ENCODE measurements around the gene RAB28. TPM values are rescaled to one million over a fixed set of nuclear protein-coding genes. Genes with fewer than 3 reads are reported as not detected.

Gene RAB28
- polyA plus RNA-seq, 1 donor (not counting 4 experiments of a cell fraction or from before 2014, with no cell fraction given) = 19.7 TPM

- DNase-seq (ENCODE audit: low read depth, low spot score) (no peak), FAIRE-seq (no peak)
- no peak overlapping the region for H3K9ac ChIP-seq (ENCODE audit: control insufficient read depth, extremely low read depth, insufficient read depth, low read length)
- H3K36me3 ChIP-seq (ENCODE audit: control insufficient read depth in 2 of 2, extremely low read depth in 1 of 2, insufficient read depth in 2 of 2, low read length in 2 of 2) = peaks cover 4 to 7% of the 10 kb centered on the region in 2 experiments
- no peaks in the 10 kb centered on the region for H3K79me2 ChIP-seq (ENCODE audit: control insufficient read depth, insufficient read depth, low read length)
- H3K27me3 ChIP-seq (ENCODE audit: control insufficient read depth, extremely low read depth, insufficient read depth, low read length) = no peaks in the 10 kb centered on the region
- H3K9me1 ChIP-seq (ENCODE audit: control insufficient read depth, extremely low read depth, insufficient read depth, low read length) = no peaks in the 10 kb centered on the region
- no peak overlapping the region for H3K4me2 ChIP-seq (ENCODE audit: control insufficient read depth, extremely low read depth, insufficient read depth, low read depth, low read length)
- H3K27ac ChIP-seq (ENCODE audit: control insufficient read depth, insufficient read depth, low read length) = no peak overlapping the region
- no peaks in the 10 kb centered on the region for H3K4me1 ChIP-seq (ENCODE audit: control insufficient read depth, extremely low read depth, insufficient read depth, low read length)
- no peaks in the 10 kb centered on the region for H4K20me1 ChIP-seq (ENCODE audit: control insufficient read depth, extremely low read depth, insufficient read depth, low read length)
- dilution Hi-C loops (cut with MboI; ENCODE audit: extremely low pct_ligation_motif_present, low sequenced_read_pairs) = no loop called here
- H2AFZ ChIP-seq (ENCODE audit: control insufficient read depth, low read length) = no peak overlapping the region
- no peaks in the 10 kb centered on the region for H3K9me3 ChIP-seq (ENCODE audit: control insufficient read depth, low read depth, low read length)
- no peak overlapping the region for H3K4me3 ChIP-seq (ENCODE audit: control insufficient read depth in 2 of 3, extremely low read depth in 1 of 3, insufficient read depth in 2 of 3, low read depth in 1 of 3, low read length in 3 of 3)
- TF ChIP-seq EZH2 (IDR thresholded peaks at IDR 0.05; ENCODE audit: low read length) = no peak
- TF ChIP-seq, protein P1, sequence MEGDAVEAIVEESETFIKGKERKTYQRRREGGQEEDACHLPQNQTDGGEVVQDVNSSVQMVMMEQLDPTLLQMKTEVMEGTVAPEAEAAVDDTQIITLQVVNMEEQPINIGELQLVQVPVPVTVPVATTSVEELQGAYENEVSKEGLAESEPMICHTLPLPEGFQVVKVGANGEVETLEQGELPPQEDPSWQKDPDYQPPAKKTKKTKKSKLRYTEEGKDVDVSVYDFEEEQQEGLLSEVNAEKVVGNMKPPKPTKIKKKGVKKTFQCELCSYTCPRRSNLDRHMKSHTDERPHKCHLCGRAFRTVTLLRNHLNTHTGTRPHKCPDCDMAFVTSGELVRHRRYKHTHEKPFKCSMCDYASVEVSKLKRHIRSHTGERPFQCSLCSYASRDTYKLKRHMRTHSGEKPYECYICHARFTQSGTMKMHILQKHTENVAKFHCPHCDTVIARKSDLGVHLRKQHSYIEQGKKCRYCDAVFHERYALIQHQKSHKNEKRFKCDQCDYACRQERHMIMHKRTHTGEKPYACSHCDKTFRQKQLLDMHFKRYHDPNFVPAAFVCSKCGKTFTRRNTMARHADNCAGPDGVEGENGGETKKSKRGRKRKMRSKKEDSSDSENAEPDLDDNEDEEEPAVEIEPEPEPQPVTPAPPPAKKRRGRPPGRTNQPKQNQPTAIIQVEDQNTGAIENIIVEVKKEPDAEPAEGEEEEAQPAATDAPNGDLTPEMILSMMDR (optimal IDR thresholded peaks at IDR 0.05 in 1 of 3, IDR thresholded peaks at IDR 0.05 in 1 of 3, conservative IDR thresholded peaks at IDR 0.05 in 1 of 3; ENCODE audit: extremely low read depth in 1 of 3, insufficient read depth in 2 of 3, low read length in 3 of 3) = no peak
Measured at GRCh38 chr4:13452927-13453579, 31.1 kb downstream of the RAB28 start.

DNA sequence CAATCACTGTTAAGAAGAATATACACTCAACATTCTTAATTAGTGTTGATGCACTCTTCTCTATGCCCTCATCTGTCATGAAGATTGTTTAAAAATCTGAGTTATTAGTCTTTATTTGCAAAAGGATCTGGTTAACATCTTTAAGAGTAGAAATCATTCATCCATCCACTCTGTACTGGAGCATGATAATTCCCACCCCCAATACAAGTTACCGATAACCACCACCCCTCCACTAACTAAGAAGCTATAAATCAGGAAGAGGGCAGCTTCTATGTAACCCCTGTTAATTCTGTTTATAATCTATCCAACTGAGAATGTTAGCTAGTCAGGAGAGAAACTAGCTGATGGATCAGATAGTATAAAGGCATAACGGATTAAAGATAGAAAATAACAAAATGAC, 34.5 kb downstream of the RAB28 start:
- no peaks in the 10 kb centered on the region for H3K9me3 ChIP-seq (ENCODE audit: control insufficient read depth, low read depth, low read length)
- no peaks in the 10 kb centered on the region for H3K9me1 ChIP-seq (ENCODE audit: control insufficient read depth, extremely low read depth, insufficient read depth, low read length)
- no peaks in the 10 kb centered on the region for H4K20me1 ChIP-seq (ENCODE audit: control insufficient read depth, extremely low read depth, insufficient read depth, low read length)
- H3K4me3 ChIP-seq (ENCODE audit: control insufficient read depth in 2 of 3, extremely low read depth in 1 of 3, insufficient read depth in 2 of 3, low read depth in 1 of 3, low read length in 3 of 3) = no peak overlapping the region
- no peak overlapping the region for H3K9ac ChIP-seq (ENCODE audit: control insufficient read depth, extremely low read depth, insufficient read depth, low read length)
- H3K4me2 ChIP-seq (ENCODE audit: control insufficient read depth, extremely low read depth, insufficient read depth, low read depth, low read length) = no peak overlapping the region
- H3K36me3 ChIP-seq (ENCODE audit: control insufficient read depth in 2 of 2, extremely low read depth in 1 of 2, insufficient read depth in 2 of 2, low read length in 2 of 2) = peaks cover 2% of the 10 kb centered on the region in 2 experiments
- no peaks in the 10 kb centered on the region for H3K79me2 ChIP-seq (ENCODE audit: control insufficient read depth, insufficient read depth, low read length)
- DNase-seq (ENCODE audit: low read depth, low spot score) = no peak
- H2AFZ ChIP-seq (ENCODE audit: control insufficient read depth, low read length) = no peak overlapping the region
- no peak overlapping the region for H3K27ac ChIP-seq (ENCODE audit: control insufficient read depth, insufficient read depth, low read length)
- TF ChIP-seq, protein P1 (optimal IDR thresholded peaks at IDR 0.05 in 1 of 3, IDR thresholded peaks at IDR 0.05 in 1 of 3, conservative IDR thresholded peaks at IDR 0.05 in 1 of 3; ENCODE audit: extremely low read depth in 1 of 3, insufficient read depth in 2 of 3, low read length in 3 of 3) = no peak
- TF ChIP-seq EZH2 (IDR thresholded peaks at IDR 0.05; ENCODE audit: low read length) = no peak
- dilution Hi-C loops (cut with MboI; ENCODE audit: extremely low pct_ligation_motif_present, low sequenced_read_pairs) = no loop called here
- no peaks in the 10 kb centered on the region for H3K27me3 ChIP-seq (ENCODE audit: control insufficient read depth, extremely low read depth, insufficient read depth, low read length)
- no peak for FAIRE-seq
- no peaks in the 10 kb centered on the region for H3K4me1 ChIP-seq (ENCODE audit: control insufficient read depth, extremely low read depth, insufficient read depth, low read length)
